Mucosa of gallbladder (tissue), 1 donor: Measurements from ENCODE around the gene SSBP4. TPM values are rescaled to one million over a fixed set of nuclear protein-coding genes. Genes with fewer than 3 reads are reported as not detected.

Source experiments
- DNase-seq: peaks from one replicate; pipeline ENCODE4 v3.0.0-alpha.2; 2020; ENCODE audit warnings: low spot score
- total RNA-seq: library from RNA; stranded (reverse); gene quantifications from one replicate; pipeline ENCODE4 v1.2.1, GENCODE V29; 2021
- donor health status: DM: no; HTN: no; CAD: no.

The SSBP4 gene
- total RNA-seq, 1 donor from 2014 or later: 68.1 TPM

GRCh38 chr19:18420930-18421329 is 1.7 kb downstream of the SSBP4 start:
- DNase-seq: no peak

- DNase-seq: no peak
Observed at GRCh38 chr19:18421371-18421959, 2.3 kb downstream of the SSBP4 start.

DNA sequence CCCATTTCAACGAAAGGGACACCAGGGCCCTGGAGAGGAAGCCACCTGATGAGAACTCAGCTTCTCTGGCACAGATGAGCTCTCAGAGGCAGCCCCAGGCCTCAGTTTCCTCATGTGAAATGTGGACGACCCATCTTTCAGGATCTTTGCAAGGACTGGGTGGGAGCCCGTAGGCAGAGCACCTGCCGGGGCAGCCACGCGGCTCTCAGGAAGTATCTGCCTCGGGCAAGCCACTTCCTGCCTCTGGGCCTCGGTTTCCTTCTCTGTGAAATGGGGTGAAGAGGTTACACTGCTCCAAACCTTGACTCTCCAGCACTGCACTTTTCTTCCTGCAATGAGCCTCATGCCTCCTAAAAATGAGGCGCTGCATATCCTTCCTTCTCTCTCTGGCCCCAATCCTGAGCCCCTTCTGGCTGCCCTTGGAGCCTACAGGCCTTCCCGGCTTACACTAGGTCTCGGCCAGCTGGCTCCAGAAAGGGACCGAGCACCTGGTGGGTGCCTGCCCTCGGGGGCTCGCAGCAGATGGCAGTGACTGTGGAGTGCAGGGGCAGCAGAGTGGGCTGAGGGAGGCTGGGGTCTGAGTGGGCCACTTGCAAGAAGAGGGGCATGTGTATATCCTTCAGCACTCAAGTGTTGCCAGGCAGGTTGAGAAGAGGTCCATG is 3.5 kb downstream of the SSBP4 start:
- no peak for DNase-seq

DNA sequence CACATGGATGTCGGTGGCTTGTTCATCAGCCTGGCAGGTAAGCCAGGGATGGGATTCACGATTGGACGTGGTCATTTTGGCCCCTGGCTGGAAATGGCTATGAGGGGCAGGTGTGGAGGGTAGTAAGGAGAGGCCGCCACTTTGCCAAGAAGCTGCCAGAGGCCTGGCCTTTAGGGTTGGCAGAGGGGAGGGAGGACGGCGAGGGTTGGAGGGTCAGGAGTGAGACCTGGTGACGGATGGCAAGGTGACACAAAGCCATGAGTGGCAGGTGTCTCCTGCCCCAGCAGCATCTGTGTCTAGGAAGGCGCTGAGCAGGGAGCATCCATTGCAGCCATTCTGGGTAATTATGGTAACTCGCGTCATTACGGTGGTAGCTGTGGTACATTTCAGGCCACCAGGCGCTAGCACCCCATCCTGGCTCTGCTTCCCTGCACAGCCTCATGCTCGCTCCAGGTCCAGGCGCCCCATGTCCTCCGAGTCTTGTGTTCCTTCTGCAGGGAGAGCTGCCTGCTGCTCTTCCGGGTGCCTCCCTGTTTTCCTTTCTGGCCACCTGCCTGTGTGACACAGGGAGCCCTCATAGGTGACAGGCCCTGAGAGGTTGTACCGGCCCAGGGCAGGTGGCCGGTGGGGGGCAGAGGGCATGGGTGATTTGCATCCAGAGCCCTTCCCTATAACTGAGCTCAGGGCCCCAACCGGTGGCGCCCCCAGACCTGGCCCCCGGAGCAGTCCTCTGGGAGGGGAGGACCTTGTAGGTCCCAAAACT is 4.2 kb downstream of the SSBP4 start:
- no peak for DNase-seq

GRCh38 chr19:18424122-18424889 is 5.1 kb downstream of the SSBP4 start:
- no peak for DNase-seq

- DNase-seq: no peak
Observed at GRCh38 chr19:18424890-18425514, 5.8 kb downstream of the SSBP4 start.

- DNase-seq: no peak
Observed at GRCh38 chr19:18425515-18426415, 6.6 kb downstream of the SSBP4 start.

- no peak for DNase-seq
Observed at GRCh38 chr19:18426416-18426767, 7.2 kb downstream of the SSBP4 start.

- no peak for DNase-seq
Observed at GRCh38 chr19:18427080-18427742, 8.0 kb downstream of the SSBP4 start.

GRCh38 chr19:18427743-18428113 is 8.5 kb downstream of the SSBP4 start:
- DNase-seq: no peak

- no peak for DNase-seq
Observed at GRCh38 chr19:18428173-18428786, 9.1 kb downstream of the SSBP4 start.

DNA sequence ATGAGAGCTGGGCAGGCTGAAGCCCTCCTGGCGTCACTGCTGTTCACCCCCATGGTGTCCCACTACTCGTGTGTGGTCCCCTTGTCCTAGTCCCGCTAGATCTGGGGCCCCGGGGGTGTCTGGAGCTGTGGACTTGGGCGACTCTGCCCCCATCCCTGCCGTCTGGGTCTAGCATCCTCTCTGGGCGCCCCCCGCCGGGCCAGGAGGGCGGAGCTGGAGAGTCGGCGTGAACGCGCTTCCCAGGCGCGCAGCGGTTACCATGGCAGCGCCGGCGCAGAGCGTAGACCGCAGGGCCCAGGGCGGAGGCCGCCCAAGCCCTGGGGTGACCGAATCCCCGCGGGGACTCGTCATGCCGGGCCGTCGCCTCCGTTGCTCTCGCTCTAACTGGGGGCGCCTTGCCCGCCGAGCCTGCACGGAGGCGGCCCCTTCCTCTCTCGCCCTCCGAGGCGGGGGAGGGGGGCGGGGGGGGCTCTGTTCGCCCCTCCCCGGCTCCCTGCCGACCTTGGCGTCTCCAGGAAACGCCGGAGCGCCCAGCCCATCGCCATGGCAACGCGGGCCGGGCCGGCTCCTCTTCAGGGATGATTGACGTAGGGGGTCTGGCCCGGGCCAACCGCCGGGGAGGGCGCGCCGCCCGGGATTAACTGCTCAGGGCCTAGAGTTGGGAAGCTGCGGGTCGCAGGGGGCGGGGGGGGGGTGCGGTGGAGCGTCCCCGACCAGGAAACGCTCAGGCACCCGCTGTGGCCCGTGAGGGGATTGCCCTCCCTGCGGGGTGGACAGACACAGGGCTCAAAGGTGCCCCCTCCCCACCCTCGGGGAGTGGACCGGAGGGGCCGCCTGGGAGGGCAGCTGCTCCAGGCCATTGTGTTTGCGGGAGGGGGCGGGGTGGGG is 9.8 kb downstream of the SSBP4 start:
- DNase-seq: peak; percentile 67

DNA sequence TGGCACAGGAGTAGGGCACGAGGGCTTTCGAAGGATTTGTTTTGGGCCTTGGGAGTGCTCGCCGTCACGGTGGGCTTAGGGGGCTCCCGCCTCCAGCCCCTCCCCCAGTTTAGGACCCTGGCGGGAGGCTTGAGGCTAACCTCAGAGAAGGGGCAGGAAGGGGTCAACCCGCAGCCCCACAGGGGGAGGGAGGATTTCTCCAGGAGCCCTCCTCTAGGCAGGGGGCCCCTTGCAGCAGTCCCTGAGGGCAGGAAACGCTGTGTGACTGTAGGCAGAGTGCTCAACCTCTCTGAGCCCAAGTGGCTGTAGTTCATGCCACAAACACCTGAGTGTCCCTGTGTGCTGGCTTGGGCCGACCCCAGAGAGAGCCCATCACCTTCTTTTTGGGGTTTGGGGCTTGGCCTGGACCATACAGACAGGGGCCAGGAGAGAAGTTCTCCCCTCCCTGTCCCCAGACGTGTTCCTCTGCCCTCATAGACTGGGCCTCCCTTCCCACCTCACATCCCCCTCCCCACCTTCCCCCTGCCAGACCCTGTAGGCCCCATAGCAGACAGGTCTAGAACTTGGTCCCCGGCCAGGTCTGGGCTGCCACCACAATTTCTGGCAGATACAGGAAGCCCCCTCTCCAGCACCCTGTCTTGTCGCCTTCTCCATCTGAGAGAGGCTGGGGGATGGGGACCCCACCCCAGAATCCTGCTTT is 10.7 kb downstream of the SSBP4 start:
- DNase-seq: no peak

- no peak for DNase-seq
Observed at GRCh38 chr19:18430417-18431144, 11.4 kb downstream of the SSBP4 start.

DNA sequence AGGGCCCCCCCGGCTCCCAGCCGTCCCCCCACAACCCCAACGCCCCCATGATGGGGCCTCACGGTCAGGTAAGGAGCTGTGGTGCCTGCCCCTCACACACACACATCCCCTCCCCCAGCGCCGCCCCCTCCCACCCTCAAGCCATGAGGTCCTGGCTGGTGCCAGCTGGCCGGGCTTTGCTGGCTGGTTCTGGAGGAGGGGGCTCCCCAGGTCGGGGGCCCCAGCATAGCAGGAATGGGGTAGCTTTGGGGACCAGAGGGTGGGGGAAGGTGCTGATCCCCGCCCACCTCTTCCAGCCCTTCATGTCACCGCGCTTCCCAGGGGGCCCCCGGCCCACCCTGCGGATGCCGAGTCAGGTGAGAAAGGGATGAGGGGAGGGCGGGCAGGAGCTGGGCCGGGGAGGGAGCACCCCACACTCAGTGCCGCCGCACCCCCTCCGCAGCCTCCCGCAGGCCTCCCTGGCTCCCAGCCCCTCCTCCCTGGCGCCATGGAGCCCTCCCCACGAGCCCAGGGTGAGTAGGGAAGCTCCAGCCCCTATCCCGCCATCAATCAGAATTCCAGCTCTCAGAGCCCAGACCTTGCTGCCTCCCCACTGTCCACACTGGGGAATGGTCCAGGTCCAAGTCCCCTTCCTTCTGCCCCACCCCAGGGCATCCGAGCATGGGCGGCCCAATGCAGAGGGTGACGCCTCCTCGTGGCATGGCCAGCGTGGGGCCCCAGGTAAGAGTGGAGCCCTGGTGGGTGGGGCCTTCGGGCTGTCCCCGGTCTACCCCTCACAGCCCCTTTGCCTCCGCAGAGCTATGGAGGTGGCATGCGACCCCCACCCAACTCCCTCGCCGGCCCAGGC is 12.4 kb downstream of the SSBP4 start:
- DNase-seq: no peak

DNA sequence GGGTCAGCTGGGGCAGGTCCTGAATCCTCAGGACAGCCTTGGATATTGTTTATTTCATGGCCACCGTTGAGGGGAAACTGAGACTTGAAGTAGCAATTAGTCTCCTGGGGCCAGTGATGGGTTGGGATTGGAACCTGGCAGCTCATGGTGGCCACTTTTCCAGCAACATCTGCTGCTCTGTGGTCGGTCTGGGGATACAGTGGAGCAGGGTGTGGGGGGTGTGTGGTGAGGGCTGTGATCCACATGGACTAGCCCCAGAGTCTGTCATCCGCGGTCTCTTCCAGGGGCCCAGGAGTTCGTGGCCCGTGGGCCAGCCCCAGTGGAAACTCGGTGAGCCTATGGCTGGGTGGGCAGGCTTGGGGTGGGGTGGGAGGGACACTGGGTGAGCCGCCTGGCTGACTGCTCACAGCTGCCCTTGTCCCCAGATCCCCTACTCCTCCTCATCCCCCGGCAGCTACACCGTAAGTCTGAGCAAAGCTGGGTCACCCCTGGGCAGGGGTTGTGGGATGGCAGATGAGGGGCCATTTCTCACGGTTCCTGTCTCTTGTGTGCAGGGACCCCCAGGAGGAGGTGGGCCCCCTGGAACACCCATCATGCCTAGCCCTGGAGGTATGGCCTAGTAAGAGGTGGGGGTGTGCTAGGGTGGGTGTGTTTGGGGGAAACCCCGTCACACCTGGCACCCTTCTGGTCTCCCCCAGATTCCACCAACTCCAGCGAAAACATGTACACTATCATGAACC is 13.2 kb downstream of the SSBP4 start:
- DNase-seq: no peak
